Measurements from ENCODE around the gene KLHDC9. TPM values are rescaled to one million over a fixed set of nuclear protein-coding genes. Genes with fewer than 3 reads are reported as not detected.
A peak's percentile ranks its signal among the peaks of the same experiment; 100 is the strongest.

Gene KLHDC9
- total and polyA plus RNA-seq, 9 of the 15 experiments (the other 6 are each of a cell fraction or from before 2014, with no cell fraction given), result not detected

DNA sequence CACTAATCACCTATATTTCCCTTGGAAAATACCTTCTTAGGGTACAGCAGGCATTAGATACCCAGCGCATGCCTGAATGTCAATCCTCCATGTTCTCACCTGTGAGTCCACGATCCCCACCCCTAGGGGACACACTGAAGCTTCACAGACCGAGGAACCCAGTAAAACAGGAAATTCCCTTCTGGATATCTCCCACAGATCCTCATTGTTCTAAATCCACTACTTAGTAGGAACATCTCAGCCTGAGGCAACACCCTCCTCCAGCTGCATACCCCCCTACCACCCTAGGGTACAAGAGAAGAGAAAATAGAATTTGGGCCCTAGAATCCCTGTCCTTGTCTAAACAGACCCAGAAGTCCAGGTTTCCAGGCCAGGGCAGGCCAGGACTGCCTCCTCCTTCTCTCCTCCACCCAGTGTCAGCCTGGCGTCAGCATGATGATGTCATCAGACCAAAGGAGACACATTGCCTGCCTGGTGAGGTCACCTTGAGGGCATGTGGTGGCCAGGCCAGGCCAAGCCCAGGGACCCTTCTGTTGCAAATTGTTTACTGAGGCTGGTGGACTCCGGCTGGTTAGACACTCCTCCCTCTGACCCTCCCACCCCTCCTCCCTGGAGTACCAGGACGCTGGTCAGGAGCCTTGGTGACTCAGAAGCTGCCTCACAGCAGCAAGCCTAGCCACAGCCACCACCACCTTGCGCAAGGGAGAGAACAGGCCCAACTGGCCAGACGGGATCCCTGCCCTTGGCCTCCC, 15.0 kb upstream of the KLHDC9 start (continued):
- TF ChIP-seq MEF2A (IDR thresholded peaks at IDR 0.05; ENCODE audit: control insufficient read depth, low read depth, low read length), result 0 out of 2 replicates have a peak, but pooled peaks have one; percentile 29
- TF ChIP-seq REST (IDR thresholded peaks at IDR 0.05; ENCODE audit: borderline replicate concordance), result peak; percentile 19; the same call in 1 of the 2 replicates
- TF ChIP-seq REST (CRISPR knock-in tag; IDR thresholded peaks at IDR 0.05; ENCODE audit: low read depth), result no peak
- TF ChIP-seq TARDBP (IDR thresholded peaks at IDR 0.05), result no peak
- TF ChIP-seq POLR2AphosphoS2 (IDR thresholded peaks at IDR 0.05; ENCODE audit: low read length), result no peak
- TF ChIP-seq POLR2AphosphoS5 (IDR thresholded peaks at IDR 0.05; ENCODE audit: control insufficient read depth, insufficient read depth, low read depth, low read length), result no peak
- TF ChIP-seq ZNF140 (CRISPR knock-in tag; IDR thresholded peaks at IDR 0.05), result no peak
- no peak for TF ChIP-seq TBP (optimal IDR thresholded peaks at IDR 0.05; ENCODE audit: low read depth, low read length)
- TF ChIP-seq SOX6 (IDR thresholded peaks at IDR 0.05), result no peak
- TF ChIP-seq ZNF583 (CRISPR knock-in tag; IDR thresholded peaks at IDR 0.05), result 0 out of 2 replicates have a peak, but pooled peaks have one; percentile 9

All from K562 (cell line).